Parathyroid adenoma (tissue), 2 donors: Measurements from ENCODE around the gene CCDC178.

ENCODE experiments used
- H2AFZ ChIP-seq: fragments of 300-600 bp; sonication (generic); one replicate; pipeline ENCODE4 v1.7.0; 2017; ENCODE audit warnings: antibody characterized with exemption, mild to moderate bottlenecking
- H3K27ac ChIP-seq: fragments of 300-600 bp; sonication (generic); one replicate; pipeline ENCODE4 v1.7.0; 2017
- H3K27me3 ChIP-seq: fragments of 300-600 bp; sonication (generic); one replicate; pipeline ENCODE4 v1.7.0; 2017; ENCODE audit warnings: low read length; ENCODE audit not compliant: control insufficient read depth, insufficient read depth
- H3K36me3 ChIP-seq: fragments of 300-600 bp; sonication (generic); one replicate; pipeline ENCODE4 v1.7.0; 2017; ENCODE audit warnings: low read length; ENCODE audit not compliant: control insufficient read depth, insufficient read depth
- H3K4me1 ChIP-seq: fragments of 300-600 bp; sonication (generic); one replicate; pipeline ENCODE4 v1.7.0; 2017; ENCODE audit warnings: control low read depth
- H3K4me2 ChIP-seq: fragments of 300-600 bp; sonication (generic); one replicate; pipeline ENCODE4 v1.7.0; 2017; ENCODE audit warnings: low read length
- H3K4me3 ChIP-seq: fragments of 300-600 bp; sonication (generic); one replicate; pipeline ENCODE4 v1.7.0; 2017; ENCODE audit warnings: low read depth, low read length
- H3K79me2 ChIP-seq: fragments of 300-600 bp; sonication (generic); one replicate; pipeline ENCODE4 v1.7.0; 2017; ENCODE audit warnings: control low read depth
- H3K9ac ChIP-seq: fragments of 300-600 bp; sonication (generic); one replicate; pipeline ENCODE4 v1.7.0; 2017; ENCODE audit warnings: mild to moderate bottlenecking
- H3K9me3 ChIP-seq: fragments of 300-600 bp; sonication (generic); one replicate; pipeline ENCODE4 v1.7.0; 2017; ENCODE audit warnings: low read length; ENCODE audit not compliant: control insufficient read depth
- CTCF ChIP-seq: fragments of 300-600 bp; sonication (generic); IDR thresholded peaks from one replicate; pipeline ENCODE4 v1.7.0; 2017; ENCODE audit warnings: antibody characterized with exemption, mild to moderate bottlenecking
- donor health status: primary hyperparathyroidism.

The CCDC178 gene

GRCh38 chr18:33282142-33282541 is 158.4 kb downstream of the CCDC178 start:
- Histone ChIP-seq H3K9me3 (no peaks in the 10 kb centered on the region), H3K27ac (no peak overlapping the region), H3K4me3 (no peak overlapping the region), H2AFZ (no peak overlapping the region), H3K4me1 (no peaks in the 10 kb centered on the region), H3K36me3 (no peaks in the 10 kb centered on the region), H3K9ac (no peak overlapping the region), H3K79me2 (no peaks in the 10 kb centered on the region), H3K4me2 (no peak overlapping the region), H3K27me3 (no peaks in the 10 kb centered on the region)
- no peak for TF ChIP-seq CTCF

GRCh38 chr18:33277431-33277830 is 163.1 kb downstream of the CCDC178 start:
- no peaks in the 10 kb centered on the region for H3K9me3 ChIP-seq
- H3K9ac ChIP-seq = no peak overlapping the region
- H3K79me2 ChIP-seq = no peaks in the 10 kb centered on the region
- TF ChIP-seq CTCF = no peak
- no peaks in the 10 kb centered on the region for H3K27me3 ChIP-seq
- H3K4me3 ChIP-seq = no peak overlapping the region
- H3K36me3 ChIP-seq = no peaks in the 10 kb centered on the region
- H3K27ac ChIP-seq = no peak overlapping the region
- H3K4me2 ChIP-seq = no peak overlapping the region
- no peak overlapping the region for H2AFZ ChIP-seq
- no peaks in the 10 kb centered on the region for H3K4me1 ChIP-seq

- Histone ChIP-seq H3K9me3 (no peaks in the 10 kb centered on the region), H2AFZ (no peak overlapping the region), H3K4me3 (no peak overlapping the region), H3K4me1 (no peaks in the 10 kb centered on the region), H3K36me3 (no peaks in the 10 kb centered on the region), H3K27me3 (no peaks in the 10 kb centered on the region), H3K79me2 (no peaks in the 10 kb centered on the region), H3K9ac (no peak overlapping the region), H3K27ac (no peak overlapping the region), H3K4me2 (no peak overlapping the region)
- TF ChIP-seq CTCF = no peak
Measured at GRCh38 chr18:33275843-33276242, 164.7 kb downstream of the CCDC178 start.

- no peak for TF ChIP-seq CTCF
- H3K27ac ChIP-seq = no peak overlapping the region
- H3K4me2 ChIP-seq = no peak overlapping the region
Measured at GRCh38 chr18:33270297-33270696, 170.2 kb downstream of the CCDC178 start.

GRCh38 chr18:33269223-33269622 is 171.3 kb downstream of the CCDC178 start:
- H3K27ac ChIP-seq = no peak overlapping the region
- H3K9ac ChIP-seq = no peak overlapping the region
- TF ChIP-seq CTCF = no peak
- no peak overlapping the region for H3K4me2 ChIP-seq
- H2AFZ ChIP-seq = no peak overlapping the region
- no peaks in the 10 kb centered on the region for H3K4me1 ChIP-seq
- H3K36me3 ChIP-seq = no peaks in the 10 kb centered on the region
- H3K27me3 ChIP-seq = no peaks in the 10 kb centered on the region
- no peaks in the 10 kb centered on the region for H3K79me2 ChIP-seq
- no peaks in the 10 kb centered on the region for H3K9me3 ChIP-seq
- no peak overlapping the region for H3K4me3 ChIP-seq

More at GRCh38 chr18:33270297-33270696, 170.2 kb downstream of the CCDC178 start:
- Histone ChIP-seq H3K36me3 (no peaks in the 10 kb centered on the region), H3K27me3 (no peaks in the 10 kb centered on the region), H3K4me3 (no peak overlapping the region), H3K79me2 (no peaks in the 10 kb centered on the region), H3K9me3 (no peaks in the 10 kb centered on the region), H3K4me1 (no peaks in the 10 kb centered on the region), H3K9ac (no peak overlapping the region), H2AFZ (no peak overlapping the region)
